Neural crest cell (in vitro differentiated cells): ENCODE data around the gene KRTAP22-2. TPM values are rescaled to one million over a fixed set of nuclear protein-coding genes. Genes with fewer than 3 reads are reported as not detected.

Source experiments
- DNase-seq: peaks from one replicate; pipeline ENCODE4 v3.0.0; 2021; ENCODE audit warnings: low read depth, mixed read lengths, low spot score
- H3K27ac Mint-ChIP-seq: one replicate; pipeline ENCODE4 v1.8.0; 2021; ENCODE audit warnings: mild to moderate bottlenecking, mixed read lengths; ENCODE audit not compliant: unreplicated experiment
- H3K27me3 Mint-ChIP-seq: 2 replicates; pipeline ENCODE4 v1.8.0; 2021; ENCODE audit warnings: low read depth, mild to moderate bottlenecking, mixed read lengths
- H3K36me3 Mint-ChIP-seq: 2 replicates; pipeline ENCODE4 v1.8.0; 2021; ENCODE audit warnings: low read depth, mild to moderate bottlenecking, mixed read lengths
- H3K4me1 Mint-ChIP-seq: 2 replicates; pipeline ENCODE4 v1.8.0; 2021; ENCODE audit warnings: mixed read lengths
- H3K4me3 Mint-ChIP-seq: one replicate; pipeline ENCODE4 v1.8.0; 2021; ENCODE audit warnings: mild to moderate bottlenecking, mixed read lengths
- H3K9me3 Mint-ChIP-seq: 2 replicates; pipeline ENCODE4 v1.8.0; 2021; ENCODE audit warnings: mixed read lengths
- long read RNA-seq: library from polyadenylated mRNA; unstranded; transcript quantifications from one replicate; pipeline ENCODE4 v2.0.0, GENCODE V29; 2020
- total RNA-seq: library from RNA; stranded (reverse); gene quantifications from 2 replicates; pipeline ENCODE4 v1.2.1, GENCODE V29; 2021
- TF ChIP-seq, protein P1 (sequence below): fragments of 200-600 bp; sonication (generic); conservative IDR thresholded peaks from 2 replicates; pipeline ENCODE4 v1.5.0; 2021; ENCODE audit warnings: antibody characterized with exemption, mild to moderate bottlenecking

Gene KRTAP22-2
- not detected in 2 replicates for total RNA-seq
- long read RNA-seq = 0 reads

DNA sequence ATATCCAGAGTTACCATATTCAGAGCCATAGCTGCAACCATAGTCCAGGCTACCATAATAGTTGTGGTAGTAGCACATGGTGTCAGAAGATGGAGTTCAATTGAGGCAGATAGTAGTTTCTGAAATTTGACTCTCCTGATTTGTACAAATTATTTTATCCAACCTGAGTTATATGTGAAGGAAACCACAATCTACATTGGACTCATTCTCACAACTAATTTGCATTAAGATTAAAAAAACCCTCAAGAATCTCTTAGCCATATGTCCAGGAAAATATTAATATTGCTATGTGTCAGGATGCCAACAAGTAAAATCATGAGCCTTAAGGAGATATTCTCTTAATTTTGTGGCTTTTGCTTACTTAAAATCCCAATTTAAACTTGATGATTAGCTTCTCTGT, at the start of gene KRTAP22-2:
TSS of gene KRTAP22-2 (minus strand) at position 101 of the 400 bp plus-strand sequence.
- TF ChIP-seq, protein P1, sequence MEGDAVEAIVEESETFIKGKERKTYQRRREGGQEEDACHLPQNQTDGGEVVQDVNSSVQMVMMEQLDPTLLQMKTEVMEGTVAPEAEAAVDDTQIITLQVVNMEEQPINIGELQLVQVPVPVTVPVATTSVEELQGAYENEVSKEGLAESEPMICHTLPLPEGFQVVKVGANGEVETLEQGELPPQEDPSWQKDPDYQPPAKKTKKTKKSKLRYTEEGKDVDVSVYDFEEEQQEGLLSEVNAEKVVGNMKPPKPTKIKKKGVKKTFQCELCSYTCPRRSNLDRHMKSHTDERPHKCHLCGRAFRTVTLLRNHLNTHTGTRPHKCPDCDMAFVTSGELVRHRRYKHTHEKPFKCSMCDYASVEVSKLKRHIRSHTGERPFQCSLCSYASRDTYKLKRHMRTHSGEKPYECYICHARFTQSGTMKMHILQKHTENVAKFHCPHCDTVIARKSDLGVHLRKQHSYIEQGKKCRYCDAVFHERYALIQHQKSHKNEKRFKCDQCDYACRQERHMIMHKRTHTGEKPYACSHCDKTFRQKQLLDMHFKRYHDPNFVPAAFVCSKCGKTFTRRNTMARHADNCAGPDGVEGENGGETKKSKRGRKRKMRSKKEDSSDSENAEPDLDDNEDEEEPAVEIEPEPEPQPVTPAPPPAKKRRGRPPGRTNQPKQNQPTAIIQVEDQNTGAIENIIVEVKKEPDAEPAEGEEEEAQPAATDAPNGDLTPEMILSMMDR = no peak
- Mint-ChIP-seq H3K9me3 (peaks cover 9% of the 10 kb centered on the region), H3K4me3 (no peak within 1 kb of the TSS), H3K36me3 (no peaks in the 10 kb centered on the region), H3K27ac (no peak within 1 kb of the TSS), H3K27me3 (no peaks in the 10 kb centered on the region), H3K4me1 (no peaks in the 10 kb centered on the region)
- no peak for DNase-seq

DNA sequence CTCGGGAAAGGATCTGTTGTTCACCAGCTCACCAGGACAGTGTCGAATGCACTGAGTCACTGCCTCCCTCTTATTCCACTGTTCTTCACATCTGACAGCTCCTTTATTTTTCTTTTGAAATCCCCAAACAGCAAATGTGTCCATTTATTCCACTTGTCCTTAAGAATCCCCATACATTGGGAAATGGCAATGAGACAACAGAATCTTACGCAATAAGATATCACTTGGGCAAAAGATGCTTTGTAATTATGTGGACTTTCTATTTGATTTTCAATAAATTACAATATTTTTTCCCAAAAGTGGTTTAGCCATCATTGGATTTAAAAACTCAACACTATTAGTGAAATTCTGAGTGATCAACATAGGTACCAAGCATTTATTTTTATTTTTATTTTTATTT, 48.5 kb upstream of the KRTAP22-2 start:
- Mint-ChIP-seq H3K4me3 (no peak overlapping the region), H3K4me1 (no peaks in the 10 kb centered on the region), H3K27me3 (no peaks in the 10 kb centered on the region), H3K9me3 (peaks cover 20% of the 10 kb centered on the region), H3K36me3 (no peaks in the 10 kb centered on the region), H3K27ac (peak overlapping the region; percentile 22)
- no peak for DNase-seq
- TF ChIP-seq, protein P1 = no peak

DNA sequence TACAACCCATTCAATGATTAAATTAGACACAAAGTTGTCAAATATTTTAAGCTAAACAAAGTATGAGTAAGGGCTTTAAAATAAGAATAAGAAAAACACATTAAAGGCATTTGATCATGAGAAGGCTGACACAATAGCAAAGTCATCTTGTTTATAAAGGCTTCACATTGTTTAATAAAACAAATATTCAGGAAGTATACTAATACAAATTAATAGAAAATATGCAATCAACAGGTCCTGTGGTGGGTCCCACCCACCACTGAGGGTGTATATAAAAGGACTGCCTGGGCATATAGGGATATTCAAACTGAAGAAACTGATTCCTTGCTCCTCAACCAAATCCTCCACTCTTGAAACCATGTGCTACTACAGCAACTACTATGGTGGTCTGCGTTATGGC, 44.7 kb upstream of the KRTAP22-2 start, which contains the start of gene KRTAP20-2:
TSS of gene KRTAP20-2 (plus strand) at position 301 of the 400 bp plus-strand sequence. CDS start at position 359, 58 bp downstream.
- Mint-ChIP-seq H3K27ac (no peak within 1 kb of the TSS), H3K4me1 (no peaks in the 10 kb centered on the region), H3K9me3 (peaks cover 19% of the 10 kb centered on the region), H3K36me3 (no peaks in the 10 kb centered on the region), H3K4me3 (no peak within 1 kb of the TSS), H3K27me3 (no peaks in the 10 kb centered on the region)
- TF ChIP-seq, protein P1 = no peak
- DNase-seq = no peak

DNA sequence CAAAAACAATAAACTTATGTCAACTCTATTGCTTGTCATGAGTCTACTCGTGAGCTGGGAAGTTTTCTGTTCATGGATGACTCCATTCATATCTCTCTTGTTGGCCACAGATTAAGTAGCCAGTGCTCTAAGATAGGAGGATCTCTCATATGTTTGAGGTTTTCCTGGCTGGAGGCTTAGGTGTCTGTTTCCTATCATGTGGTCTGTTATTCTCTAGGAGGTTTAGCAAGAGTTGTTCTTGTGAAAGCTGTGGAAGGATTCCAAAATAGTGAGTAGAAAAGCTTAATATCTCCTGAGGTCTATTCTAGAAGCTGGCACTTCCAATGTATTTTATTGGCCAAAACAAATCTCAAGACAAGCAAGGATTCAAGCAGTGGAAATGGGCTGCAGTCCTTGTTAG, 39.0 kb upstream of the KRTAP22-2 start:
- DNase-seq = no peak
- Mint-ChIP-seq H3K4me1 (no peaks in the 10 kb centered on the region), H3K27me3 (no peaks in the 10 kb centered on the region), H3K36me3 (peaks cover 2% of the 10 kb centered on the region), H3K27ac (no peak overlapping the region), H3K4me3 (no peak overlapping the region), H3K9me3 (peaks cover 19% of the 10 kb centered on the region)
- TF ChIP-seq, protein P1 = no peak

DNA sequence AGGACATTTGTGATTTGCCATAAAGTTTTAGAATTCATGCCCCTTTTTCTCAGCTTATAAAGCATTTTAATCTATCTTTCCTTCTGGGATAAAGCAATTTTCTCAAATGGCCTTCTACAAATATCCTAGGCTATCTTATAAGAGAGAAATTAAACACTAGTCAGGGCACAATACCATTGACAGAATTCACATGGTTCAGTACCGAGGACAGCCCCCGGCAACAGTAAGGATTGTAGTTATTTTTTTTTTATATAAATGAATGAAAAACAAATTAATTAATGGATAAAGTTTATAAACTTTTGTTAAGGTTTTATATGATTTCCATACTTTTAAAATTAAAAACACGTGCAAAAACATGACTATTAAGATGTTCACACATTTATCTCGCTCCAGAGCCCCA, 37.9 kb upstream of the KRTAP22-2 start:
- H3K27ac Mint-ChIP-seq = no peak overlapping the region
- DNase-seq = no peak
- no peak overlapping the region for H3K4me3 Mint-ChIP-seq
- H3K27me3 Mint-ChIP-seq = no peaks in the 10 kb centered on the region
- peaks cover 2% of the 10 kb centered on the region for H3K36me3 Mint-ChIP-seq
- TF ChIP-seq, protein P1 = no peak
- peaks cover 19% of the 10 kb centered on the region for H3K9me3 Mint-ChIP-seq
- H3K4me1 Mint-ChIP-seq = no peaks in the 10 kb centered on the region
